RWPE1 (cell line): ENCODE results near the gene NPR3.

Experiments used
- CTCF ChIA-PET: fragments of 350-600 bp; sonication (Branson Sonifier 250); formaldehyde crosslinking; extraction: SDS; loops from one replicate; lab custom pipeline; 2021; lab: Yijun Ruan, JAX
- POLR2A ChIA-PET: fragments of 400-600 bp; formaldehyde crosslinking; extraction: SDS; loops from one replicate; lab custom pipeline; 2020; ENCODE audit warnings: antibody characterized with exemption; ENCODE audit not compliant: low non-redundant PET; lab: Yijun Ruan, JAX
- DNase-seq: peaks from one replicate; pipeline ENCODE4 v3.0.0; 2012; ENCODE audit warnings: low spot score
- H3K27ac ChIP-seq: fragments of 450-650 bp; 2 replicates; pipeline ENCODE4 v1.5.1; 2017
- CTCF ChIP-seq: fragments of 450-650 bp; conservative IDR thresholded peaks from 2 replicates; pipeline ENCODE4 v1.5.1; 2017; ENCODE audit warnings: low read depth, mild to moderate bottlenecking

The NPR3 gene

GRCh38 chr5:32776200-32776599, 65.1 kb downstream of the NPR3 start:
- POLR2A ChIA-PET, result no interaction called here
- CTCF ChIA-PET, result no interaction called here
- TF ChIP-seq CTCF, result no peak
- no peak overlapping the region for H3K27ac ChIP-seq
- DNase-seq, result no peak

DNA sequence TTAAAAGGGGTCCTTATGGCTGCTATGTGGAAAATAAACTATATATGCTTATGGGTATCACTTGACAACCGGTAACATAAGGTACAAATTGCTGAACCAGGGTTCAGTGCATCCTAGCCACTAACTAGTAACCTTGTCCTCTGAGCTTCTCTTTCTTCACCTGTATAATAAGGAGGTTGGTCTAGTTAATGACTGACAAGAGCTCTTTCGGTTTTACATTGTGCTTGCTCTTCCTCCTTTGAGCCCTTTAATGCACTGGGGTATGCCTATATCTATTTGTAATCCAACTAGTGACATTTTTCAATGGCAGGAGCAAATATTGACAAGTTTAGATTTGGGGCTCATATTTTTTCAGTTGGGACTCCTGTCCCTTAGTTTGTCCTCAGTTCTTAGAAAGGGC, 66.1 kb downstream of the NPR3 start:
- DNase-seq, result no peak
- H3K27ac ChIP-seq, result no peak overlapping the region
- no peak for TF ChIP-seq CTCF
- POLR2A ChIA-PET, result no interaction called here
- CTCF ChIA-PET, result interaction anchor here (0.5 to 0.6 kb wide), 2 partner anchors 77 to 645 kb away, joined by 3 read pairs; no protein-coding TSS in a partner anchor

GRCh38 chr5:32777733-32778132, 66.6 kb downstream of the NPR3 start:
- H3K27ac ChIP-seq, result no peak overlapping the region
- DNase-seq, result no peak
- no peak for TF ChIP-seq CTCF
- ChIA-PET POLR2A (no interaction called here), CTCF (no interaction called here)

- no peak for DNase-seq
Observed at GRCh38 chr5:32778403-32778802, 67.3 kb downstream of the NPR3 start.

DNA sequence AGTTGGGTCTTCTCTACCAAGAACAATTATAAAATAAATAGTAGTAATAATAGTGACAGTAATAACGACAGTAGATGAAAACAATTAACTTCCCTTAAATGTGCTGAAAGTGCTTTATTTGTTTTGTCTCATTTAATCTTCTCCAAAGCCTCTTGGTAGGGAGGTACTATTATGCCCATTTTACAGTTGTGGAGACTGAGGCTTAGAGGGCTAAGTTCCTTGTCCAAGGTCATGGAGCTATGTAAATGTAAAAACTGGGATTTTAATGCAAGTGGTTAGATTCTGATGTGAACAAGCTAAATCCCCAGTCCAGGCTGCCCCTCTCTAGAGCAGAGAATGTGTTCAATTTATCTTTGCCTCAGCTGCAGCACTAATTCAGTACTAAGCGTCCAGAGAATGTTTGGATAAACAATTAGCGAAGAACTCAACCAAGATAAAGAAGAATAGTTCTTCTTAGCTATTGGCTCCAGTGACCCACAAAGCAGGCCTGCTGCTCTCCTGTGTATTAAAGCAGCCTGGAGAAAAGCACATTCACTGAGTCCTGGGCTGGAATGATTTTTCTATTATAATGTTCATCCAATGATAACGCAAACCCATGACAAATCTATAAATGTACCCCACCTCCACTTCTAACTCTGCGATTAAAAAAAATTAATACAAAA, 68.8 kb downstream of the NPR3 start:
- ChIA-PET CTCF (no interaction called here), POLR2A (no interaction called here)
- no peak for TF ChIP-seq CTCF
- DNase-seq, result no peak
- no peak overlapping the region for H3K27ac ChIP-seq

More at GRCh38 chr5:32778403-32778802, 67.3 kb downstream of the NPR3 start:
- CTCF ChIA-PET, result interaction anchor here (0.7 kb wide), 1 partner anchor 67 kb away, joined by 3 read pairs; the partner anchor contains the start of gene NPR3
- POLR2A ChIA-PET, result no interaction called here
- TF ChIP-seq CTCF, result no peak
- H3K27ac ChIP-seq, result no peak overlapping the region

DNA sequence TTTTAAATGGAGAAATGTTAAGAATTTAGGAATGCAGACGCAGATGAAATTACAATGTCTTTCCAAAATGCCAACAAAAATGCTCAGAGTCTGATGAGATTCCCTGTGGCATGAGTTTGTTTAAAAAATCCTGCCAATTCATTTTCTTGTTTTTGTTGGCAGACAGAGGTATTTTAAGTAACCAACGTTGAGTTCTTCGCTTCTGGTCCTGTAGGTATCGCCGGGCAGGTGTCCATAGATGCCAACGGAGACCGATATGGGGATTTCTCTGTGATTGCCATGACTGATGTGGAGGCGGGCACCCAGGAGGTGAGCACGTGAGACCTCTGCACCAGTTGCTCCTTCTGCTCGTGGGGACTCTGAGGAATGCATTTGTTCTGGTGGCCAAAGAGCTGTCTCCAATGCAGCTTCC, 69.4 kb downstream of the NPR3 start:
- H3K27ac ChIP-seq, result no peak overlapping the region
- ChIA-PET CTCF (interaction anchor here (0.5 kb wide), 1 partner anchor 1217 kb away, joined by 3 read pairs; no protein-coding TSS in a partner anchor), POLR2A (no interaction called here)
- no peak for TF ChIP-seq CTCF
- no peak for DNase-seq
